Anterior cingulate cortex (tissue), 58 donors: Measurements from ENCODE around the gene CNTN6.

ENCODE experiments used
- DNase-seq, 58 donors: peaks; one replicate each; lab custom pipeline; 2025; lab: John Stamatoyannopoulos, UW

The CNTN6 gene

DNA sequence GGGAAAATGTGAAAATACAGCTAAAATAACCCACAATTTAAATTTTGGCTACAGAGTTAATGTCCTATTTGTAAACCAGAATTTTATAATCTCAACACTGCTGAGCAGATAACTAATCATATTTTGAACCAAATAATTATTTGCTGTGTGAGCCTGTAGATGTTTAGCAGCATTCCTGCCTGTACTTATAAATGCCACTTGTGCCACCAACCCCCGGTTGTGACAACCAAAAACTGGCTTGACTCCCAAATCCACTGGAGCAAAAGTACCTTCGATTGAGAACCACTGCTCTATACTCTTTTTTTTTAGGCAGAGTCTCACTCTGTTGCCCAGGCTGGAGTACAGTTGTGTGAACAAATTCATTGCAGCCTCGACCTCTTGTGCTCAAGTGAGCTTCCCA, 78.5 kb downstream of the CNTN6 start:
- DNase-seq, result no peak

DNA sequence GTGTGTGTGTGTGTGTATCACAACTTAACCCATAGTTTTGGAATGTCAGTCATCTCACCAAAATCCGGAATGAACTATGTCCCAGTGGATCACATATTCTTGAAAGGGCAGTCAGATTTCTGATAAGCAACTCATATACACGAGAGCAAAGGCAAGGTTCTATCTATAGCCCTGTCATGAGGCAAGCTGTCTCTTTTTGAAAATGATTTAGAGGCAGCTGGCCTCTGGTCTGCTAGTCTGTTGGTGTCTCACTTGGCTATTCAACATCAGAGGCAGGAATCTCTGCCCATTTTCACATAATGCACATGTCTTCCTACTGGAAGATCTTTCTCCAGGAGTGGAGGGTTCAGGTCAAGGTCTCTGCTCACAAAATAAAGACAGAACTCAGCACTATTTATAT, 79.8 kb downstream of the CNTN6 start:
- DNase-seq, result peak in 1 of 58 donors; percentile 1

DNA sequence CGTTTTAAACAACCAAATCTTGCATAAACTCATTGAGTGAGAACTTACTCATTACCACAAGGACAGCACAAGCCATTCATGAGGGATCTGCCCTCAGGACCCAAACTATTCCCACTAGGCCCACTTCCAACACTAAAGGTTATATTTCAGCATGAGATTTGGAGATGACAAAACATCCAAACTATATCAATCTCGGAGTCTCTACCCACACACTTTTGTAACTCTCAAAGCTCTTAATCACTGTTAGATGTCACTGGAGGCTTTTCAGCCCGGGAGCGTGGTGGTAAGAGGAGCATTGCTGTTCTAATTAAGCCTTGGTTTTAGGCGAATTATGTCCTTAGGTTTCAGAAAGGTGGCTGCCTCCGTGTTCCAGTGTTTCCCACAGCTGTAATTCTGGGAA, 86.3 kb downstream of the CNTN6 start:
- no peak for DNase-seq

DNA sequence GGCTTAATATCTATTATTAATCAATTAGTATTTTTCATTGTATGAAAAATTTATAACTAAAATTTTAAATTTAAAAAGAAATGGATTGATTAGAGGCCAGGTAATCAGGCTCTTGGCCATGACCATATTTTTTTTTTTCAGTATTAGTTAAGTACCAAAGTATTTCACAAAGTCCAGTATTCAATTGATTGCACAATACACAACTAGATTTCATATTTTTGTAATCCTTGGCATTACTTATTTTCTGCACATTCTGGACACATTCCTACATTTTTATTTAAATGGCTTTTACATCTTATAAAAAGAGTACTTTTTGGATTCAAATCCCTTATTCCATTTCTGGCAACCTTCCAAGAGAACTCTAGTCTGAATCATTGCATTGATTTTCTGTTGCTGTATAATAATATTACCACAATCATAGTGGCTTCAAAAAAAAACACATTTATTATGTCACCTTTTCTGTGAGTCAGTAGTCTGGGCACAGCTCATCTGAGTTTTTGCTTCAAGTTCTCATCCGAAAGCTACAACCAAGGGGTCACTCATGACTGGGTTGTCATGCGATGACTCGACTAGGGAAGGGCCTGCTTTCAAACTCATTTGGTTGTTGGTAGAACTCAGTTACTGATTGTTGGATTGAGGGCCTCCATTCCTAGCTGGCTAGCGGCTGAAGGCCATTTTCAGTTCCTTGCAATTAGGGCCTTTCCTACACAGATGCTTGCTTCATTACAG, 90.7 kb downstream of the CNTN6 start:
- DNase-seq, result no peak

DNA sequence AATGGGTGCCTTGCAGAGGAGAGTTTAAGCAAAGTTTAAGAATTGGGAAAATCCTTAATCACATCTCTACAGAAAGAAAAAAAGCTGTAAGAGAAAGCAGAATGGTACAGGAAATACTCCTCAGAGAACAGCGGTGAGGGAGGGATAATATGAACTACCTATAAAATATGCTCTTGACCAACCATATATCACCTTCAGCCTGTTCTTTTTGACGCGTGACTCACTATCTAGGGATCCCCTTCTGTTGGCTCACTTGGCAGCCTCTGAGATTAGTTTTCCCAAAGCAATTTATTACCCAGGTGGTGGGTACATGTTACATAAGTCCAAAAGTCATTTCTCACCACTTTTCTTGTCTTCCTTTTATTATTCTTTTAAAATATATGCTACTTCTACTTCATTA, 97.7 kb downstream of the CNTN6 start:
- no peak for DNase-seq

DNA sequence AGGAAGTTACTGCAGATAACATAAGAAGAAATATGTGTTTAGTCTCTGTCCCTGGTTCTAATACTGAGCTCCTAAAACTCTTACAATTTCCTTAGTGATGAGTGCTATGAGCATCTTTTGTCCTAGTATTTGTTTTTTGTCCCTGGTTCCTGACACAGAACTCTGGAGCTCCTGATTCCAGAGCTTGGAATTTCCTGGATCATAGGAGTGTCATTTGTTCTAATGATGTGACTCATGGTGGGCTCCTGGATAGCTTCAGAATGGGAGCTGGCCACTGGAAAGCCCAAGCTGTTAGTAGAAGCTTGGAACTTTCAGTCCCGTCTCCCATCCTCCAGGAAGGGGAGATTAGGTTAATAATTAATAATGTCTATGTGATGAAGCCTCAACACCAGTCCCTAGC, 98.2 kb downstream of the CNTN6 start:
- no peak for DNase-seq

DNA sequence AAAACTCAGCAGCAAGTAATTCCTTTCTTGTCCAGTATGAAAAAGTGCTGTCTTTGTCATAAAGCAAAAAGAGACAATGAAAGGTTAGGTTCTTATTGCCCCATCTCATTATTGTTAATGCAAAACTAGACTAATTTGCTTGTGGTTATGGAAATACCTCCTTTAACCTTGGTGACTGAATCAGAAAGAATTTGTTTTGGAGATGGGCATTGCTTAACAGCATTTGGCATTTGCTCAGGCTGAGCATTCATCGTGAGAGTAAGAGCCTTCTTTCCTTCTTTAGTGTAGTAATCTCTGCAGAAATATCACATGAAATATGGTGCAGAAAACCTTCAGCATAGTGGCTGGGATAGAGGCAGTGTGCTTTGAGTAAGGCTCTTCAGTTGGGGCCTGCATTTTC, 103.1 kb downstream of the CNTN6 start:
- DNase-seq, result no peak

DNA sequence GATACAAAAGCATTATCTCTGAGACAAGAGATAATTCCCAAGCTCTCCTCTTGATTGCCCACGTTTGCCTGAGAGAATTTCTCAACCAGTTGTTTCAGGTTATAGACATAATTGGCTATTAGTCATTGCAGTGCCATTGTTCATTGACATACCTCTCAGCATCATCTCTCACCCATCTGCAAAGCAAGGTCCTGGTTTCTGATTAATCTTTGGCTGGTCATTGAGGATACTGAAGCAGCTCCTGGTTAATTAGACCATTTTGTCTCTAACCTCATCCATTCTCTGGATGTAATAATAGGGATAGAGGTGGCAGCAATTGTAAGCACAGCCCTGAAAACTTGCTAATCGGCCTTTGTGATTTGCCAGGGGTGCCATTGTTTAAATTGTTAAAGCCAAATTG, 104.2 kb downstream of the CNTN6 start:
- DNase-seq, result no peak

DNA sequence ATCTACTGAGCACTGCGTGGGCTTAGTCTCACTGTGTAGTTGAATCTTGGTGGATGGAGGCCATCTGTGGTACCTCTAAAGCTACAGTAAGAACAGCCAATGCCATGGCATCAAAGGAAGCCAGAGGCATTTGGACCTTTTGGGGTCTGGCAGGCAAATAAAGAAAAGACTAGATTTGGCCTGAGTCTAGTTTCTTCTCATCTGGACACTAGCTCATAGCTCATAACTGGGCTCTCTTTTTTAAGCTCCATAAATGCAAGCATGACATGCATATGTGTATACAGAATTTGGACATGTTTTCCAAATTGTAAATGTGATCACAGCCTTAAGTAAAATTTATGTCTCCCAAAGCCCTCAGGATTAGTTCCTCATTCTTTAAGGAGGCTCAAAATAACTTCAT, 107.5 kb downstream of the CNTN6 start:
- DNase-seq, result peak in 1 of 58 donors; percentile 10

DNA sequence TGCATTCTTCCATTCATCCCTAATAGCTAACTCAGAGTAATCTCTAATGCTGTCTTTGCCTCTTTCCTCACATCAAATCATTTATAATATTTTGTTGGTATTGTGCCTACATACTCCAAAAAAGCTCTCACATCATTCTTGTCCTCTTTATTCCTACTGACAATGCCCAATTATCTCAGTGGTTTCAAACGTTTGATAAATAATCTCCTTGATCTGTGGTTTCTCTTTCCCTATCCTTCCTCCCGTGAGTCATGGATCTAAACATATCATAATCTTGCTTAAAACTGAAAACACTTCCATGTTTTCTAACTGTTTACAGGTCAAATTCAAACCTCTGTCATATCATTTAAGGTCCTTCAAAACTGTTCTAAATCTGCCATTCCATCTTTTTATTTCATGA, 115.1 kb downstream of the CNTN6 start:
- no peak for DNase-seq

DNA sequence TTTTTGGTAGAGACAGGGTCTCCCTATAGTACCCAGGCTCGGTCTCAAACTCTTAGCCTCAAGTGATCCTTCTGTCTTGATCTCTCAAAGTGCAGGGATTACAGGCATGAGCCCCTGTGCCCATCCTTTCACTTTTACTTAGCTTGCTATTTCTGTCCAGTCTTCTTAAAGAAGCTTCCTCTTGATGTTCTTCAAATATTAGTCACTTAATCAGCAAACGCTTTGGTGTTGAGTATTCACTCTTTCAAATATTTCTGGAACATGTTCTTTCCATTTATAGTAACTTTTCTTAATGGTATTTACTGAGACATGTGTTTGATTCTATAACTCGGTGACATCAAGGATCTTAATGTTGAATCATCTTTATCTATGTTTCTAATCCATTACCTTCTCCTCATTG, 122.1 kb downstream of the CNTN6 start:
- DNase-seq, result no peak

DNA sequence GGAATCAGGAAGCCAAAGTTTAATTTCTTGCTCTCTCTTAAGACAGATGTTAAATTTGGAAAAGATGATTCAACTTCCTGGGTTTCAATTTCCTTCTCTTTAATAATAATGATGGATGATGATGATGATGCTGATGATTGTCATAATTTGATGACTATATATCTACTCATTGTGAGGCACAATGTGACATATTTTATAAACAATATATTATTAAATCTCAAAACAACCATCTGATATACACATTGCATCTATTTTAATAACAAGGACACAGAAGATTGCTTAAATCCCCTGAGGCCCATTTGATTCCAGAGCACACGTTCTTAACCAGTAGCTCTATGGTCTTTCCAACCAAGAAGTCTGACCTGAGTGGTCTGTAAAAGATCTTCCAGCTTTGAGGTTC, 124.0 kb downstream of the CNTN6 start:
- DNase-seq, result no peak

DNA sequence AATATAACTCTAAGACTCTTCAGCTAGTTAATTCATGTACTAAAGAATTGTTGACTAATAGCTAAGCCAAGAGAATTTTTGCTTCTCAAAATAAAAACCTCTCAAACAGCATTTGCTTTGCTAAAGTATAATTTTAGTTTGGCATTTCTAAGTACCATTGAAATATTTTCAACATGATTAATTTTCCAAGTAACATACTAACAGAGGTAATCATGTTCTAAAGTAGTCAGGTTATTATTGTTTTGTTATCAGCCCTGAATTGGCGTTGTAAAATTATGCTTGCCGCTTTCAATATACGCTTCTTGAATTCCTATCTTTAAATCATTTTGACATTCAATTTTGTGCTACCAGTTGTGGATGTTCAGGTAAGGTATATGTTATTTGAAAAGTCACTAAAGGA, 134.3 kb downstream of the CNTN6 start:
- no peak for DNase-seq

DNA sequence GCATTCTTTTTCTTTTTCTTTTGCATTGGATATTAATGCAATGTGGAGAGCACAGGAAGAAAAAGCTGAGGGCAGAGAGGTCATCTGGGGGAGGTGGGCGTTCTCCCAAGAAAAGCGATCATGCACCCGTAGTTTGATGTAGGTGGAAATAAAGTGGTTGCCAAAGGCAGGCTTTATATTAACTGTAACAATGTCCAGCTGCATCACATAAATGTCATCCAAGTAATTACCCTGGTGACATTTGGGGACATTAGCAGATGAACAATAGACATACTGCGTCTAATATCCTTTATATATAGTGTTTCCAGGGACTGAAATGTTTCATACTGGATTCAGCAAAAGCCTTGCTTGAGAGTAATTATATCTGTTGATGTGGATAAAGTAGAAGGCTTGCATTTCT, 135.5 kb downstream of the CNTN6 start:
- no peak for DNase-seq

DNA sequence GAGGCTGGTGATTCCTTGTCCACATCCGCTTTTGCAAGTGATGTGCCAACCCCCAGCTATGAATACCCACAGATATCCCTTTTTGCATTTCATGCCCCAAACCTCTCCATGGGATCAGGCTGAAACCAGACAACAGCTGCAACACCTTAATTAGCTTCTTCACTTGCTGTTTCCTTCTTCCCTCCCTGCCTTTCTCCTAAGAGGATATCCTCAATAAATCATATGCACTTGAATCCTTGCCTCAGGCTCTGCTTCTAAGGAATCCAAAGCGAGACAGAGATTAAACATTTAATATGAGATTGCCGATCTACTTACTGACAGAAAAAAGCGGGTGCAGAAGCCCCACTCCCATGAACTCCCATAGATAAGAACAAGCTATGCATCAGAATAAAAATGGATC, 138.1 kb downstream of the CNTN6 start:
- no peak for DNase-seq

DNA sequence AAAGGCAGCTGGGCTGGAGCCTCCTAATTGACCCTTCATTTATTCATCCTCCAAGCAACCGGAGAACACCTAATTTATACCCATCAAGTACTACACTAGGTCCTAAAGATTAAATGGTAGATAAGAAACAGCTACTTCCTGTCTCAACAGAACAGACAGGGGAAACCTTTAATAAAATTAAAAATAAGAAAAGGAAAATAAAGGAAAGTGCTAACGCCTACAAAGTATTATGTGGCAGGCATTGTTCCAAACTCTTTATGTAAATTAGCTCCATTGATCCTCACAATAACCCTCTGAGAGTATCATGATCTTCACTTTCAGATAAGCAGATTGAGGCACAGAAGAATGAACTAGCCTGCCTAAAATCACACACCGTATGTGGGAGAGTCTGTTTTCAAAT, 139.5 kb downstream of the CNTN6 start:
- DNase-seq, result no peak

DNA sequence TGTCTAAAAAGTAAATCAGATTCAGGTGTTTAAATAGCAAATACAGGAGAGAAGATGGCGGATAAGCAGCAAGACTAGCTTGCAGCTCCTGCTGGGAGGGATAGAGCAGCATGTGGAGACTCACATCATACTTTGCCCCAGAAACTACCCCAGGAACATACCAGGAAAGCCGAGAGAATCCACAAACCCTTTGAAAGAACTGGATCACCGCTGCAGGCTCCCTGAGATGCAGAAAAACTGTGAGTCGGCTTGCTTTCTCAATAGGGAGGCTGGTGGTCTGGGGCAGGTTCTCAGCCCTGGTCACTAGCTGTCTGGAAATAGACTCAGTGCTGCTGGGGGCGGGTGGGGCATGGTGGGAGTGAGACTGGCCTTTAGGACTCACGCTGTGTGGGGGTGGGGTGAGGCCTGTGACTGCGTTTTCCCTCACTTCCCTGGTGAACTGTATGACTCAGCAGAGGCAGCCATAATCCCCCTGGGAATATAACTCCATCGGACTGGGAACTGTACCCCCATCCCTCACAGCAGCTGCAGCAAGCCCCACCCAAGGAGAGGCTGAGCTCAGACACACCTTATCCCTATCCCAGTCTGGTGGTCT, 142.8 kb downstream of the CNTN6 start:
- no peak for DNase-seq

DNA sequence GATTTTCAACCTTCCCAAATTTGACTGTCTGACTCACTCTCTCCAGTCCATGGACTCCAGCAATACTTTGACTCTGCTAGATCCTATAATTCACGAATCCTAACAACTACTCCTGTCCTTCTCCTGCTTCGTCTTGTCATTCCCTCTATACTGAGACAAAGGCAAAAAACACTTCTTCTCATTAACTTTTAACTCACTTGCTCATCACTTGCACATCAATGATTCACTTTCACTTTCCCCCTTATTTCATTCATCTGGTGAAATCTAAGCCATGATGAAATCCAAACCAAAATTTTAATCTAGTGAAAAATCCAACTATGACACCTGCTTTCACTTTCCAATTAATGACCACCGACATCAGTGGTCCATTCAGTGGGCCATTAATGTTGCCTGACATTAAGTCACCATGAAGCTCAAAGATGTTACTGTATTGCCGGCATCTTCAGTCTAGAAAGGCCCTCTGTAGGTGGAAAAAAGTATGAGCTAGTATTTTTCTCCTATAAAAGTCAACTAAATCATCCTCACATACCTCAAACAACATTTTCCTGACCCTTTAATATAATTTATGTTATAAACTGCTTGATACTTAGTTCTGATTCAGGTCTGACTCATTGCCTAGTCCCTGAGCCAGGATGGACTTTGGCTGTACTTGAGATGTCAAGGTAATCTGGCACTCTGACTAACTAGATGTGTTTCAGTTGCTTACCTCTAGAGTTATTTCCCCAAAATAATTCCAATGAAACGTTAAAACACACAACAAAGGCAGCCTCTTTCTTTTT, 158.6 kb downstream of the CNTN6 start:
- no peak for DNase-seq

DNA sequence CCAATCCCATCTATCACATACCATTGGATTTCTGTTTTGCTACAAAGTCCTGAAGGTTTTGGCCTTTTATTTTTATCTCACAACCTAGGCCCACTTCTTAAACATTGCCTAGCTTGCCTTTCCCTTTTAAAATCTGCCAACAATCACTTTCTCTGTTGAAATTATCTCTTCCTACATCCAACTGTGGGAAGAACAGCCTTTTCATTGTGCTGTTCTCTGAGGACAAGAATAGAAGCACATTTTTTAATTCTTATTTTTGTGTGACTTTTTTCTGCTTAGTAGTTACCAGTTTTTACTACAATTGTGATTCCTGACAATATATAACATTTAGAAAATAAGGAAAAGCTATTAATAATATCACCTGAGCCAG, 159.2 kb downstream of the CNTN6 start:
- DNase-seq, result no peak

DNA sequence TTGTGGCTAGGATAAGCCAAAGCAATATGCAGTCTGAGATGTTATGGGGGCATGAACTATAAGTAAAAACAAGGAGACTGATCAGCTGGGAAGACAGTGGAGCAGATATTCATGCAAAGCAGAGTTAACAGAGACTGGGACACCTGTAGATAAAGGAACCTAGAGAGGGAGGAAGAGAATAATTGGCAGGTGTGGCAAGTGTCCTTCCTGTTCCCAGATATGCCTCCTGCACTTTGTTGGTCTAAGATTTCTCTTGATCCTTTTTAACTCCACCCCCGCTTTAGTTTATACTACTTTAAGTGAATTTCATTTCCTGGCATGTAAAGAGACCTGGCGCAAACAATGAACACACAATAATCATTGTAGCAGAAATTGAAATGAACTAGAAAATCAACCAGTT, 169.4 kb downstream of the CNTN6 start:
- DNase-seq, result no peak

DNA sequence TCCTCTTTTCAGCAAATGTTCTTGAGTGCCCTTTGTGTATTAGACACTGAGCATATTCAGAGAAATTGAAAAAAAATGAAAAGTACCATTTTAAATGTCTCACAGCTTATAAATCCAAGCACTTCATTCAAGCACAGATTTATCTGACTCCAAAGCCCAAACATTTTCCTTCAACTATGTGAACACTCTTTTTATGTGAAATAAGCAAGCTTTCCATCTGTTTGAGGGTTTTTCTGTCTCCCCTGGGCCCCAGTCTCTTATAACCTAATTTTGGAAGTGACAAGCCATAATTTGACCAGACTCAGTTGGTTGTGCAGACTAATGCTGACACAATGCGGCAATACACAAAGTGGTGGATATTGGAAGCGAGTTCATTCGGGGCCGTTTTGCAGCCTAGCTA, 170.3 kb downstream of the CNTN6 start:
- DNase-seq, result no peak

DNA sequence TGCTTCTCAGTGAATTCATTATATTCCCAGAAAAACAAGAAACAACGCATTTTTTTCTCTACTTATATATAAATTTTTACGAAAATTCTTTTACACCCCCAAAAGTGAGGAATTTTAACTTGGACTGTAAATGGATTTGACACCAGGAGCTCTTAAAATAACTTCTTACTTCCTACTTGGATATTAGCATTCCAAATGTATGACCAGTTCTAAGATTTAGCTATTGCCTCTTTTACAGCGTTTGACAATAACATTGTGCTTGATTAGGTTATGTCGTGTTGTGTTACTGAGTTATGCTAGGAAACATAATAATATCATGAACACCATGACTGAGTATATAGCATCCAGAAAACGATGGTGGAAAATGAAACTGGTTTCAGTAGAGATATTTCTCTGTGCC, 177.0 kb downstream of the CNTN6 start:
- DNase-seq, result no peak
